H9 (cell line): ENCODE data around the gene GSX2. TPM values are rescaled to one million over a fixed set of nuclear protein-coding genes. Genes with fewer than 3 reads are reported as not detected.

Experiments used
- DNase-seq: peaks from one replicate; pipeline ENCODE4 v3.0.0-alpha.2; 2017
- H2AFZ ChIP-seq: one replicate; pipeline ENCODE4 v1.6.1; 2013; ENCODE audit warnings: mild to moderate bottlenecking, low read length, control low read depth, moderate library complexity
- H2AK5ac ChIP-seq: 2 replicates; pipeline ENCODE4 v1.6.1; 2013; ENCODE audit warnings: low read length, control low read depth, mixed read lengths; ENCODE audit not compliant: insufficient read length
- H2BK120ac ChIP-seq: one replicate; pipeline ENCODE4 v1.6.1; 2013; ENCODE audit warnings: low read depth, mild to moderate bottlenecking, low read length, control low read depth, inconsistent platforms; ENCODE audit not compliant: poor library complexity, severe bottlenecking
- H2BK12ac ChIP-seq: 2 replicates; pipeline ENCODE4 v1.6.1; 2013; ENCODE audit warnings: low read length, control low read depth, mixed read lengths, low read depth; ENCODE audit not compliant: insufficient read length
- H2BK15ac ChIP-seq: 2 replicates; pipeline ENCODE4 v1.6.1; 2013; ENCODE audit warnings: low read depth, low read length, control low read depth
- H2BK20ac ChIP-seq: one replicate; pipeline ENCODE4 v1.6.1; 2013; ENCODE audit warnings: low read depth, mild to moderate bottlenecking, low read length, control low read depth, inconsistent platforms; ENCODE audit not compliant: poor library complexity, severe bottlenecking
- H2BK5ac ChIP-seq: 2 replicates; pipeline ENCODE4 v1.6.1; 2013; ENCODE audit warnings: low read length, control low read depth, mixed read lengths; ENCODE audit not compliant: insufficient read length
- H3K14ac ChIP-seq: 2 replicates; pipeline ENCODE4 v1.6.1; 2013; ENCODE audit warnings: low read length, control low read depth; ENCODE audit not compliant: insufficient read depth
- H3K18ac ChIP-seq: 2 replicates; pipeline ENCODE4 v1.6.1; 2013; ENCODE audit warnings: low read depth, mild to moderate bottlenecking, mixed read lengths, low read length, control low read depth; ENCODE audit not compliant: insufficient read length
- H3K23ac ChIP-seq: 2 replicates; pipeline ENCODE4 v1.6.1; 2013; ENCODE audit warnings: low read length, control low read depth, mixed read lengths, low read depth; ENCODE audit not compliant: insufficient read length
- H3K23me2 ChIP-seq: 2 replicates; pipeline ENCODE4 v1.6.1; 2013; ENCODE audit warnings: low read depth, mild to moderate bottlenecking, mixed read lengths, low read length, control low read depth; ENCODE audit not compliant: insufficient read length, poor library complexity, severe bottlenecking
- H3K27ac ChIP-seq: 2 replicates; pipeline ENCODE4 v1.5.1; 2013; ENCODE audit warnings: low read length, control low read depth, mixed read lengths, low read depth; ENCODE audit not compliant: insufficient read length
- H3K27me3 ChIP-seq: 2 replicates; pipeline ENCODE4 v1.6.1; 2013; ENCODE audit warnings: low read length, control low read depth, inconsistent platforms; ENCODE audit not compliant: insufficient read depth
- H3K4ac ChIP-seq: 2 replicates; pipeline ENCODE4 v1.6.1; 2013; ENCODE audit warnings: low read depth, mild to moderate bottlenecking, control low read depth, inconsistent platforms, low read length, moderate library complexity
- H3K4me1 ChIP-seq: 2 replicates; pipeline ENCODE4 v1.6.1; 2013; ENCODE audit warnings: low read length, control low read depth, inconsistent platforms; ENCODE audit not compliant: insufficient read depth
- H3K4me2 ChIP-seq: 2 replicates; pipeline ENCODE4 v1.6.1; 2013; ENCODE audit warnings: low read length, control low read depth, mixed read lengths; ENCODE audit not compliant: insufficient read length, insufficient read depth
- H3K56ac ChIP-seq: 2 replicates; pipeline ENCODE4 v1.6.1; 2013; ENCODE audit warnings: low read depth, mild to moderate bottlenecking, mixed read lengths, low read length, control low read depth; ENCODE audit not compliant: insufficient read length
- H3K79me1 ChIP-seq: 2 replicates; pipeline ENCODE4 v1.6.1; 2013; ENCODE audit warnings: low read depth, mild to moderate bottlenecking, moderate library complexity, low read length, control low read depth, inconsistent platforms; ENCODE audit not compliant: insufficient read depth, poor library complexity, severe bottlenecking
- H3K79me2 ChIP-seq: 2 replicates; pipeline ENCODE4 v1.6.1; 2013; ENCODE audit warnings: low read length, control low read depth, inconsistent platforms; ENCODE audit not compliant: insufficient read depth
- H3K9ac ChIP-seq: 2 replicates; pipeline ENCODE4 v1.6.1; 2013; ENCODE audit warnings: low read length, control low read depth, mixed read lengths; ENCODE audit not compliant: insufficient read length; ENCODE audit errors: extremely low read depth
- H3K9me3 ChIP-seq: one replicate; pipeline ENCODE4 v1.6.1; 2013; ENCODE audit warnings: low read depth, low read length, inconsistent platforms; ENCODE audit not compliant: control insufficient read depth
- H3T11ph ChIP-seq: one replicate; pipeline ENCODE4 v1.6.1; 2013; ENCODE audit warnings: mild to moderate bottlenecking, low read length, control low read depth, inconsistent platforms
- H4K20me1 ChIP-seq: one replicate; pipeline ENCODE4 v1.6.1; 2013; ENCODE audit not compliant: control insufficient read depth, insufficient read length, insufficient read depth
- H4K5ac ChIP-seq: 2 replicates; pipeline ENCODE4 v1.6.1; 2013; ENCODE audit warnings: low read depth, mild to moderate bottlenecking, mixed read lengths, low read length, control low read depth; ENCODE audit not compliant: insufficient read length
- H4K8ac ChIP-seq: replicated peaks from 2 replicates; pipeline ENCODE4 v1.6.1; 2013; ENCODE audit warnings: low read length, control low read depth, mixed read lengths, low read depth; ENCODE audit not compliant: insufficient read length
- H4K91ac ChIP-seq: 2 replicates; pipeline ENCODE4 v1.6.1; 2013; ENCODE audit warnings: low read depth, mild to moderate bottlenecking, moderate library complexity, mixed read lengths, low read length, control low read depth; ENCODE audit not compliant: insufficient read length
- H3K27ac Mint-ChIP-seq, 3 experiments: 2 replicates in 2 of 3; 3 replicates in 1 of 3; pipeline ENCODE4 v1.8.0; 2020 to 2021; ENCODE audit warnings: mixed read lengths in 3 of 3, mild to moderate bottlenecking in 1 of 3, moderate library complexity in 1 of 3
- H3K27me3 Mint-ChIP-seq: 2 replicates; pipeline ENCODE4 v1.8.0; 2021; ENCODE audit warnings: low read depth, mild to moderate bottlenecking, moderate library complexity, mixed read lengths
- H3K36me3 Mint-ChIP-seq, 3 experiments: 2 replicates in 2 of 3; 3 replicates in 1 of 3; pipeline ENCODE4 v1.8.0; 2020 to 2021; ENCODE audit warnings: low read depth in 3 of 3, mixed read lengths in 3 of 3; ENCODE audit not compliant: insufficient read depth in 1 of 3
- H3K4me1 Mint-ChIP-seq, 2 experiments: 2 replicates each; pipeline ENCODE4 v1.8.0; 2020; ENCODE audit warnings: mixed read lengths in 2 of 2
- H3K4me3 Mint-ChIP-seq, 2 experiments: 2 replicates in 1 of 2; 3 replicates in 1 of 2; pipeline ENCODE4 v1.8.0; 2020 to 2021; ENCODE audit warnings: mild to moderate bottlenecking in 2 of 2, mixed read lengths in 2 of 2, moderate library complexity in 1 of 2
- H3K9me3 Mint-ChIP-seq, 2 experiments: 2 replicates in 1 of 2; 3 replicates in 1 of 2; pipeline ENCODE4 v1.8.0; 2020; ENCODE audit warnings: mild to moderate bottlenecking in 2 of 2, mixed read lengths in 2 of 2, moderate library complexity in 1 of 2
- CTCF ChIP-seq: fragments of 200-600 bp; sonication (generic); conservative IDR thresholded peaks from 3 replicates; pipeline ENCODE4 v1.8.0; 2021; ENCODE audit warnings: antibody characterized with exemption, mild to moderate bottlenecking
- WGBS: extraction: QIAGEN DNeasy Blood & Tissue Kit; methylation state at CpG from one replicate; pipeline ENCODE4 v1.1.7; 2013; ENCODE audit warnings: missing lambda C conversion rate, low lambda C conversion rate, mixed read lengths; ENCODE audit not compliant: insufficient read length; ENCODE audit errors: extremely low coverage; 5-methylcytosine and 5-hydroxymethylcytosine counted together
- total RNA-seq: library from RNA; stranded (reverse); gene quantifications from 2 replicates; pipeline ENCODE4 v1.2.1, GENCODE V29; 2021

Gene GSX2
- total RNA-seq, 1 experiment from 2014 or later: not detected

GRCh38 chr4:54090404-54090803 lies 9.6 kb upstream of the GSX2 start:
- H3K27me3 Mint-ChIP-seq: peaks cover 97% of the 10 kb centered on the region
- Histone ChIP-seq H3K4ac (no peak overlapping the region), H3K79me1 (no peaks in the 10 kb centered on the region), H4K20me1 (peaks cover 3% of the 10 kb centered on the region), H3K79me2 (no peaks in the 10 kb centered on the region), H3K23ac (no peak overlapping the region), H2BK5ac (no peak overlapping the region), H3K9ac (no peak overlapping the region), H3K27me3 (peaks cover 50% of the 10 kb centered on the region), H2AFZ (no peak overlapping the region), H2BK20ac (no peak overlapping the region), H2BK120ac (no peak overlapping the region), H3K18ac (no peak overlapping the region), H3T11ph (no peak overlapping the region), H3K4me1 (peaks cover 7% of the 10 kb centered on the region; the same call in 1 of the 2 replicates), H2AK5ac (no peak overlapping the region), H3K14ac (no peak overlapping the region), H4K8ac (no peak overlapping the region), H4K91ac (no peak overlapping the region), H3K56ac (no peak overlapping the region), H4K5ac (no peak overlapping the region), H3K23me2 (peaks cover 9% of the 10 kb centered on the region), H3K27ac (no peak overlapping the region), H3K4me2 (no peak overlapping the region), H3K9me3 (no peaks in the 10 kb centered on the region), H2BK12ac (no peak overlapping the region), H2BK15ac (no peak overlapping the region)
- no peaks in the 10 kb centered on the region for H3K36me3 Mint-ChIP-seq
- DNase-seq: no peak
- no peak overlapping the region for H3K27ac Mint-ChIP-seq
- H3K4me3 Mint-ChIP-seq: no peak overlapping the region
- no peak for TF ChIP-seq CTCF
- H3K4me1 Mint-ChIP-seq: peaks cover 36% of the 10 kb centered on the region in 2 experiments
- no CpG with 5 or more reads among the region's 8 CpGs for WGBS
- no peaks in the 10 kb centered on the region; a peak in 1 of 5 replicates for H3K9me3 Mint-ChIP-seq
